Hepatocyte (in vitro differentiated cells): ENCODE data around the gene SCN2B. TPM values are rescaled to one million over a fixed set of nuclear protein-coding genes. Genes with fewer than 3 reads are reported as not detected.

Experiments
- DNase-seq: peaks from one replicate; pipeline ENCODE4 v3.0.0-alpha.2; 2016; ENCODE audit warnings: low spot score
- H2AFZ ChIP-seq: fragments of 200-600 bp; sonication (generic); 2 replicates; pipeline ENCODE4 v1.6.0; 2016; ENCODE audit warnings: antibody characterized with exemption, mild to moderate bottlenecking
- H3K27ac ChIP-seq: fragments of 200-600 bp; sonication (generic); 2 replicates; pipeline ENCODE4 v1.5.1; 2016; ENCODE audit warnings: mild to moderate bottlenecking
- H3K27me3 ChIP-seq: fragments of 200-600 bp; sonication (generic); 2 replicates; pipeline ENCODE4 v1.6.1; 2016
- H3K36me3 ChIP-seq: fragments of 200-600 bp; sonication (generic); replicated peaks from 2 replicates; pipeline ENCODE4 v1.5.1; 2016; ENCODE audit warnings: low read depth; ENCODE audit not compliant: insufficient read depth
- H3K4me1 ChIP-seq: fragments of 200-600 bp; sonication (generic); 2 replicates; pipeline ENCODE4 v1.5.1; 2016; ENCODE audit warnings: mild to moderate bottlenecking, moderate library complexity; ENCODE audit not compliant: insufficient read depth
- H3K4me2 ChIP-seq: fragments of 200-600 bp; sonication (generic); 2 replicates; pipeline ENCODE4 v1.6.0; 2016
- H3K4me3 ChIP-seq: fragments of 200-600 bp; sonication (generic); 2 replicates; pipeline ENCODE4 v1.5.1; 2016; ENCODE audit warnings: mild to moderate bottlenecking
- H3K79me2 ChIP-seq: fragments of 200-600 bp; sonication (generic); 2 replicates; pipeline ENCODE4 v1.6.0; 2017; ENCODE audit warnings: mild to moderate bottlenecking
- H3K9me2 ChIP-seq: fragments of 200-600 bp; sonication (generic); replicated peaks from 2 replicates; pipeline ENCODE4 v1.6.0; 2017; ENCODE audit warnings: mild to moderate bottlenecking; ENCODE audit not compliant: insufficient read depth
- H3K9me3 ChIP-seq: fragments of 200-600 bp; sonication (generic); 2 replicates; pipeline ENCODE4 v1.5.1; 2016; ENCODE audit warnings: low read depth, mild to moderate bottlenecking
- H4K20me1 ChIP-seq: fragments of 200-600 bp; sonication (generic); 2 replicates; pipeline ENCODE4 v1.6.0; 2016; ENCODE audit warnings: mild to moderate bottlenecking; ENCODE audit not compliant: insufficient read depth, poor library complexity, severe bottlenecking
- CTCF ChIP-seq: fragments of 200-600 bp; sonication (generic); IDR thresholded peaks from 2 replicates; pipeline ENCODE4 v1.5.1; 2016; ENCODE audit warnings: antibody characterized with exemption, mild to moderate bottlenecking; ENCODE audit not compliant: poor library complexity
- EZH2 ChIP-seq: fragments of 200-600 bp; sonication (generic); IDR thresholded peaks from 2 replicates; pipeline ENCODE4 v1.6.1; 2016; ENCODE audit warnings: antibody characterized with exemption, mild to moderate bottlenecking, borderline replicate concordance
- EZH2phosphoT487 ChIP-seq: fragments of 200-600 bp; sonication (generic); IDR thresholded peaks from one replicate; pipeline ENCODE4 v1.6.1; 2018; ENCODE audit warnings: antibody characterized with exemption, mild to moderate bottlenecking, low read depth, moderate library complexity; ENCODE audit not compliant: unreplicated experiment, severe bottlenecking
- WGBS: methylation state at CpG from one replicate; pipeline ENCODE4 v1.1.6; 2016; ENCODE audit warnings: low lambda C conversion rate; ENCODE audit errors: missing lambda C conversion rate; 5-methylcytosine and 5-hydroxymethylcytosine counted together
- polyA plus RNA-seq: library from polyadenylated mRNA; unstranded; fragments of >200 nt; fragmentation: Nextera tagmentation; extraction: Ambion mirVana; gene quantifications from 2 replicates; pipeline ENCODE4 v1.2.1, GENCODE V29; 2016
- total RNA-seq: library from RNA; depleted of rRNA; stranded (reverse); fragments of >200 nt; gene quantifications from 2 replicates; pipeline ENCODE4 v1.2.3, GENCODE V29; 2014

SCN2B gene
- total and polyA plus RNA-seq, 2 experiments from 2014 or later, result 1.1 to 1.2 TPM

DNA sequence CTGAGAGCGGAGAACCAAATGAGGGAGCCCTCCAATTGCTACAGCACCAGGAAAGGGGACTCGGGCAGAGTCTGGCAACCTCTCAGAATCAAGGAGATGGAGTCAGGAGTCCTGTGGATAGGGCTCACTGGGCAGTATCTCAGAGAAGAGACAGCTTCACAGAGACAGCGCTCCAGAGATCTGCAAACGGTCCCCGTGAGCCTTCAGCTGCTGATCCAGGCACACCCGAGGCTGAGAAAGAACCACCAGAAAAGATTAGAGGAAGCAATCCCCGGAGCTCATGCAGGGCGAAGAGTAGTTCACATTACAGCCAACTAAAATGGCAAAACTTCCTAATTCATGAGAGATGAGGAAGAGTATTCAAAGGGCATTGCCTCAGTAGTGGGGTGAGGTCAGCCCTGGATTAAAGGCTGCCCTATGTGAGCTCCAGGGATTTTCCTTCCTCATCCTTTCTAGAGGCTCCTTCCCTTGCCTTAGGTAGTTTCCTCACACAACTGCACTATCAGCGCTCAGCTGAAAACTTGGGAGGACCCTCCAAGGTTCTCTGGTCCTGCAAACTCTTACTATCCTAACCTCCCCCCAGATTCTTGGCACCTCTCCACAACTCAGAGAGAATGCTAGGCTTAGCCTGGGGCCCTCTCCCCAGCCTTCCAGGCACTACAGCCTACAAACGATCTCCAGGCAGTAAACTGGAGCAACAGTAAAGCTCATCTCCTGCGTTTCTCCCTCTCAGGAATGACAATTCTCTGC, 47.5 kb downstream of the SCN2B start:
- no peaks in the 10 kb centered on the region for H4K20me1 ChIP-seq
- no peaks in the 10 kb centered on the region for H3K36me3 ChIP-seq
- no peak for DNase-seq
- no peaks in the 10 kb centered on the region for H3K9me3 ChIP-seq
- no peak overlapping the region for H3K4me2 ChIP-seq
- H3K4me3 ChIP-seq, result no peak overlapping the region
- peaks cover 4% of the 10 kb centered on the region for H3K4me1 ChIP-seq
- H2AFZ ChIP-seq, result no peak overlapping the region
- no peak overlapping the region for H3K27ac ChIP-seq
- no peaks in the 10 kb centered on the region for H3K27me3 ChIP-seq
- H3K9me2 ChIP-seq, result no peaks in the 10 kb centered on the region
- WGBS, result 68% methylated on average over 11 of the region's 11 CpGs
- H3K79me2 ChIP-seq, result no peaks in the 10 kb centered on the region
- TF ChIP-seq EZH2phosphoT487 (no peak), CTCF (no peak), EZH2 (no peak)

DNA sequence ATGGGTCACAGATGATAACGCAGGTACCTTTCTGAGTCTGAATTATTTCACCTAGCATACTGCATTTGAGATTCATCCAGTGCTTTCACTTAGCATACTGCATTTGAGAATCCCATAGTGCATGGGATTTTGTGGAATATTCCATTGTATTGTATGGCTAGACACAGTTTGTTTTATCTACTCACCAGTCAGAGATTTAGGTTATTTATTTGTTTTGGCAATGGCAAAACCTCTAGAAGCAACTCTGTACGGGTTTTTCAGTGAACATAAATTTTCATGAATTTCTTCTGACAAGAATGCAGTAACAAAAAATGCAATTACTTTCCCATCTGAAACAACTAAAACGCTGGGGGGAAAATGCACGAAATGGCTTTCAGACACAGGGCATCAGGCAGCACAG, 48.1 kb downstream of the SCN2B start:
- Histone ChIP-seq H3K4me2 (no peak overlapping the region), H3K36me3 (no peaks in the 10 kb centered on the region), H3K4me3 (no peak overlapping the region), H3K4me1 (peaks cover 4% of the 10 kb centered on the region), H2AFZ (no peak overlapping the region), H3K9me2 (no peaks in the 10 kb centered on the region), H3K27ac (no peak overlapping the region), H3K9me3 (no peaks in the 10 kb centered on the region), H3K79me2 (no peaks in the 10 kb centered on the region), H3K27me3 (no peaks in the 10 kb centered on the region), H4K20me1 (no peaks in the 10 kb centered on the region)
- DNase-seq, result no peak
- TF ChIP-seq EZH2phosphoT487 (no peak), CTCF (no peak), EZH2 (no peak)
- WGBS, result 68% methylated on average over 4 of the region's 4 CpGs

DNA sequence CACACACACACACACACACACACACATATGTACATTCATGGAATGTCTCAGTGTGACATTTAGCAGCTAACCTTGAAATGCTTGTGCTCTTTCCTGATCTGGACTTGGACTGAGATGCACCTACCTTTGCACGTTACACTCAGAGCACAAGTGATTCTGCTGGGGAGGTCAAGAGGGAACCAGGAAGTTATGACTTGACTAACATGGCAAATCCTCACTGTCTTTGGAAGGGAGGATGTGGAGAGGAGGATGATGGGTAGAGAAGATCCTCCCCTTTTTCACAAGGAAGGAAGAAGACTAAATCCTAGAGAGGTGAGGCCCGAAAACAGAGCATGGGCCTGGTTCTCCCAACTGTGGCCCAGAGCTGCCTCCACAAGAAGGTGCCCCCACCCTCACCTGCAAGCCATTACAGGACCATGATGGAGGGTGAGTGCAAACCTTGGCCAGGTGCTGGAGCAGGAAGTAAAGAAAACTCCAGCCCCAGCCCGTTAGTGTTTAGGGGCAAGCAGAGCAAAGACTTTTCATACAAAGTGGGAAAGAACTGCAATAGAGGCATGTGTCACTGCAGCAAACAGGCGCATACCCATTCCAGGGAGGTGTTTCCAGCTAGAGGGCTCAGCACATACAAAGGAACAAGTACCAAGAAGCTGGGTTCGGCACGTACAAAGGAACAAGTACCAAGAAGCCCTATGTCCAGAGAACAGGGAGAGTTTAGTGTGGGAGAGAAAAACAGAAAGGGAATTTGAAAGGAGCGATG, 50.2 kb downstream of the SCN2B start:
- Histone ChIP-seq H4K20me1 (no peaks in the 10 kb centered on the region), H3K79me2 (no peaks in the 10 kb centered on the region), H3K9me3 (no peaks in the 10 kb centered on the region), H3K4me1 (peaks cover 4% of the 10 kb centered on the region), H3K27me3 (no peaks in the 10 kb centered on the region), H2AFZ (no peak overlapping the region), H3K27ac (no peak overlapping the region), H3K36me3 (no peaks in the 10 kb centered on the region), H3K9me2 (no peaks in the 10 kb centered on the region), H3K4me3 (no peak overlapping the region), H3K4me2 (no peak overlapping the region)
- TF ChIP-seq CTCF (no peak), EZH2 (no peak), EZH2phosphoT487 (no peak)
- 91% methylated on average over 7 of the region's 7 CpGs for WGBS
- DNase-seq, result no peak
